AG04449 (cell line): Measurements from ENCODE around the gene OXCT2.
"Not testable (repeated sequence)": the region's sequence is repeated elsewhere in the genome, so short reads cannot be mapped to it uniquely, and the experiment has no call there.

Experiments
- CTCF ChIA-PET: fragments of 350-600 bp; formaldehyde crosslinking; extraction: SDS; loops from one replicate; lab custom pipeline; 2021; ENCODE audit warnings: antibody characterized with exemption; lab: Yijun Ruan, JAX
- POLR2A ChIA-PET: fragments of 400-600, 350-600 bp; formaldehyde crosslinking; extraction: SDS; loops from one replicate; lab custom pipeline; 2020; ENCODE audit warnings: antibody characterized with exemption, inconsistent platforms; lab: Yijun Ruan, JAX
- DNase-seq: peaks from one replicate; pipeline ENCODE4 v3.0.0-alpha.2; 2010; ENCODE audit warnings: low read depth, low spot score
- H3K4me3 ChIP-seq: 2 replicates; pipeline ENCODE4 v1.5.1; 2011; ENCODE audit warnings: low read depth, mild to moderate bottlenecking, control low read depth, low read length
- TF ChIP-seq, protein P1 (sequence below): IDR thresholded peaks from one replicate; pipeline ENCODE4 v1.5.1; 2011; ENCODE audit warnings: mild to moderate bottlenecking, moderate library complexity, low read length, control low read depth, inconsistent platforms; ENCODE audit not compliant: insufficient read depth; ENCODE audit errors: missing control alignments

OXCT2 gene

DNA sequence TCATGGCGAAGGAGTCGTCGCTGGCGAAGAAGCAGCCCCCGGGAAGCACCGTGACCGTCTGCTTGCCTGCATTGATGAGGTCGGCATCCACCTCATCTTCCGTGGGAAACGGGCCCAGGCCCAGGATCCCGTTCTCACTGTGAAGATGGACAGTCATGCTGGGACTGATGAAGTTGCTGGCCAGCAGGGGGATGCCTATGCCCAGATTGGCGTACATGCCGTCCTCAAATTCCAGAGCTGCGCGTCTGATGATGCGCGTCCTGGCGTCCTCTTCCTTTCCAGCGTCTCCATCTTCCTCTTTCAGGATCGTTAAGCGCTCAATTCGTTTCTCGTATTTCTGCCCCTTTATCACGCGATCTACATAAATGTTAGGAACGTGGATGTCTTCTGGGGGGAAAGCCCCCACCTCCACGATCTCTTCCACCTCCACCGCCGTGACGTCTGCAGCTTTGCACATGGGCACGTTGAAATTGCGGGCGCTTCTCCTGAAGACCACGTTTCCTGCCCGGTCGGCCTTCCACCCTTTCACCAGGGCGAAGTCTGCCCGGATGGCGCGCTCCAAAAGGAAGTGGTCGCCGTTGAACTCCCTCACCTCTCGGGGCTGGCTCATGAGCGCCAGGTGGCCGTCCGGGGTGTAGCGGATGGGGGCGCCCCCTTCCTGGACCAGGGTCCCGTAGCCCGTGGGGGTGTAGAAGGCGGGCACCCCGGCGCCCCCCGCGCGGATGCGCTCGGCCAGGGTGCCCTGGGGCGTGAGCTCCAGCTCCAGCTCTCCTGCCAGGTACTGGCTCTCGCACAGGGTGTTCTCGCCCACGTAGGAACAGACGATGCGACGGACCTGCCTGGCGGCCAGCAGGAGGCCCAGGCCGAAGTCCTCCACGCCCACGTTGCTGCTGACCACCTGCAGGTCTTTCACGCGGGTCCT lies 787 bp downstream of the OXCT2 start:
- DNase-seq, POLR2A ChIA-PET, CTCF ChIA-PET: not testable (repeated sequence)
- H3K4me3 ChIP-seq, result peak overlapping the region; percentile 48

DNA sequence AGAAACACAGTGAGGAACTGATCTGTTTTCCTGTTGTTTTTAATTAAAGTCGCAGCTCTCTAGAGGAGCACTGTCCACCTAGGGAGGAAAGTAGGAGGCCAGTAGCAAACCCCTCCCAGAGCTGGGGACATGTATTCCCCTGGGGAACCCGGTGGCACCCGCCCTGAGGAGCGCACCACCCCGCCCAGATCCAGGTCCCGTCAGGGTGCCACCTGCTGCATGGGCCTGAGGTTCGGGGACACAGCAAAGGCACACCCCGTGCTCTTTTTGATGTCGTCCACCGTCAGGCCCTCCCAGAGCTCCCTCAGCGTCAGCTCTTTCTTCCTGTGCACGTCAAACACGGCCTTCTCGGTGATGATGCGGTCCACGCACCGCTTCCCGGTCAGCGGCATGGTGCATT lies 1.6 kb downstream of the OXCT2 start:
- CTCF ChIA-PET, H3K4me3 ChIP-seq, DNase-seq, POLR2A ChIA-PET: not testable (repeated sequence)

DNA sequence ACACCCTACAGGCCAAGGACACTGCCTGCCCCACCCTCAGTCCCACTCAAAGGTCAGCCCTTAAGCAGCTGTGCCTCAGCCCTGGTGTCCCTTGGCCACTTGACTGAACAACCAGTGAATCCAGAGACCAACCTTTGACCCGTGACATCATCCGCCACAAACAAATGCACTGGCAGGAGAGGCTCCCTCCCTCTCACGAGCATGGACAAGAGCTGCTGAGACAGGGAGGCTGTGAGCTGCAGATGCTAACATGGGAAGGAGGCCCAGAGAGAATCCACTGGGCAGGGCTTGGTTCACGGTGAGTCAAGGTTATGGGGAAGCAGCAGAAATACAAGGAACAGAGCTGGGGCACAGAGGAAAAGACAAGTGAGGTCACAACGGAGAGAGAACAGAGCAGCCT lies 4.7 kb downstream of the OXCT2 start:
- DNase-seq, H3K4me3 ChIP-seq, POLR2A ChIA-PET, CTCF ChIA-PET: not testable (repeated sequence)

DNA sequence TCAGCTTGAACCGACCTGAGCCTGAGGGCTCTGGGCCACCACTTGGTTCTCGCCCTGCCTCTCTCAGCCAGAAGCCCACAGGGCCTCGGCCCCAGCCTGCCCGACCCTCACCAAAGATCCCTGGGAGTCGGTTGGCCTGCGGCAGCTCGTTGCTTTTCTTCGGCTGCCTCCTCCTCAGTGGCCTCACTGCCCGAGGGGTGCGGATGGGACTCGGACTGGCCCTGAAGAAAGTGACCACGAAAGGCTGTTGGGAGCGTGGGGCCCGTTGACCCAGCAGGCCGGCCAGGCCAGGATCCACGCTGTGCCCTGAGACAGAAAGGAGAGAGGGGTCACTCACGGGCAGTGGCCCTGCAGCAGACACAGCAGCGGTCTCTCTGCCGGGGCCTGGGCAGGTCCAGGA lies 6.6 kb downstream of the OXCT2 start:
- H3K4me3 ChIP-seq, POLR2A ChIA-PET, DNase-seq, CTCF ChIA-PET: not testable (repeated sequence)

DNA sequence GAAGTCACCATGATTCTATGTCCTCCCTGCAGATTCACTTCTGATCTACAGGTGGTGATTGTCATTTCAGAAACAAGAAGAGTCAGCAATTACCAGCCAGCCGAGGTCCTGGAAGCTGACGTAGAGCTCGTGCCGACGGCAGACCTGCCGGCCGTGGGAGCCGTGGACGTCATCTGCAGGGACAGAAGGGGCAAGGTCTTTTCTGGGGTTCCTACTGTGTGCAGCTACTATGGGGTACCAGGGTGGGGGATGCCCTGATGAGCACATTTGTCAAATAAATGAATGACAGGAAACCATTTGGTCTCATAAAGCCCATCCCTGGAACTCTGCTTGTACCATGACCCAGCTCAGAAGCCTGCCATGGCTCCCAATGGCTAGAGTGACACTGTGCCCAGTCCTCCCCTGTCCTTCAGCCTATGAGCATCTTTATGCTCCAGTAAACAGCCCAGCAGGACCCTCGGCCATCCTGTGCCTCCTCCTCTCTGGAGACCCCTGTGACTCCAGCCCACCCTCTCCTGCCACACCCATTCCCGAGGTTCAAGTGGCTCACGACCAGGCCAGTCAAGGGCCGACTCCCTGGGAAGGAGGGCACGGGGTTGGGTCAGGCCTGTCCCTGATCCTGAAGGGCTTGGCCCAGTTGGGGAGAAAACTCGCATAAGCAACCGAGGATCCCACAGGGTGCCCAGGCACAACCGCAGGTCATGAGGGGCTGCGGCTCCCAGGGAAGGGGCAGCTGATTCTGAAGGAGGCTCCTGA lies 7.4 kb downstream of the OXCT2 start:
- H3K4me3 ChIP-seq, CTCF ChIA-PET, POLR2A ChIA-PET, DNase-seq: not testable (repeated sequence)

DNA sequence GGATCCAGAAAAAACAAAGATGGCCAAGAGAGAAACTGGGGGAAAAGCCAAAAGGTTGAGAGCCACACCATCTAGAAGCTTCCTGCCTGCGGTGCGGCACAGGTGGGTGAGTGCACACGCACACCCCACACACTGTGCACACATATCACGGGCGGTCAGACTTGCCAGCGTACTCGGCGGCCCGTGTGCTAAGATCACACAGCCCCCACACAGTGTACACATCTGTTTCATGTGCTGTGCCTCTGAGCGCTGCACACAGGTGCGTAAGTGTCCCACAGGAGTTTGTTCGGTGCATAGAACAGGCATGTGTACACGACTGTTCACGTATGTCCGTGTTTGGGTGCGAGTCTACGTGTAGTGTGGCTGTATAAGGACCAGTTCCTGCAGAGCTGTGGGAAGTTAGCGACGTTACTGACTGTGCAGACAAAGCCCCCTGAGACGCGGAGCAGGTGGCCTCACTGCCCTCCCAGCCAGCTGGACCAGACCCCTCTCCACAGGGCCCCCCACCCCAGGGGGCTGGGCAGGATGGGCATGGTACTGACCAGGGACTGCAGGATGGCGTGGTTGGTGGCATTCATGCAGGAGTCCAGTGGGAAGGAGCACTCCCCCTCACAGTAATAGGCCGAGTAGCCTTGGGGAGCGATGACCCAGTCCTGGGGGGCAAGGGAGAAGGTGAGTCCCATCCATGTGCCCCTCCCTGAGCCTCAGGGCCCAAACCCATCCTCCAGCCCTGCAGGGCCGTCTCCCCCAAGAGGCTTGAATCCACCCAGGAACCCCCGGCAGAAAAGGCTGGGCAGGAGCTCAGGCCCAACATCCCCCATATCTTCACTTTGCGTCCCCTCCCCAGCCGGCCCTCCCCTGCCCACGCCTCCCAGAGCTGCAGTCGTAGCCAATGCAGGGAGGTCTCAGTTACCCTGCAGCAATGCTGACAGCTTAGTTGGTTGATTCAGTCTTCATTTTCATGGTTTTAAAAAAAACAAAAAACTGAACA lies 8.3 kb downstream of the OXCT2 start:
- POLR2A ChIA-PET, result no interaction called here
- no peak overlapping the region for H3K4me3 ChIP-seq
- no peak for DNase-seq
- CTCF ChIA-PET, result no interaction called here
- TF ChIP-seq, protein P1, sequence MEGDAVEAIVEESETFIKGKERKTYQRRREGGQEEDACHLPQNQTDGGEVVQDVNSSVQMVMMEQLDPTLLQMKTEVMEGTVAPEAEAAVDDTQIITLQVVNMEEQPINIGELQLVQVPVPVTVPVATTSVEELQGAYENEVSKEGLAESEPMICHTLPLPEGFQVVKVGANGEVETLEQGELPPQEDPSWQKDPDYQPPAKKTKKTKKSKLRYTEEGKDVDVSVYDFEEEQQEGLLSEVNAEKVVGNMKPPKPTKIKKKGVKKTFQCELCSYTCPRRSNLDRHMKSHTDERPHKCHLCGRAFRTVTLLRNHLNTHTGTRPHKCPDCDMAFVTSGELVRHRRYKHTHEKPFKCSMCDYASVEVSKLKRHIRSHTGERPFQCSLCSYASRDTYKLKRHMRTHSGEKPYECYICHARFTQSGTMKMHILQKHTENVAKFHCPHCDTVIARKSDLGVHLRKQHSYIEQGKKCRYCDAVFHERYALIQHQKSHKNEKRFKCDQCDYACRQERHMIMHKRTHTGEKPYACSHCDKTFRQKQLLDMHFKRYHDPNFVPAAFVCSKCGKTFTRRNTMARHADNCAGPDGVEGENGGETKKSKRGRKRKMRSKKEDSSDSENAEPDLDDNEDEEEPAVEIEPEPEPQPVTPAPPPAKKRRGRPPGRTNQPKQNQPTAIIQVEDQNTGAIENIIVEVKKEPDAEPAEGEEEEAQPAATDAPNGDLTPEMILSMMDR, result no peak

DNA sequence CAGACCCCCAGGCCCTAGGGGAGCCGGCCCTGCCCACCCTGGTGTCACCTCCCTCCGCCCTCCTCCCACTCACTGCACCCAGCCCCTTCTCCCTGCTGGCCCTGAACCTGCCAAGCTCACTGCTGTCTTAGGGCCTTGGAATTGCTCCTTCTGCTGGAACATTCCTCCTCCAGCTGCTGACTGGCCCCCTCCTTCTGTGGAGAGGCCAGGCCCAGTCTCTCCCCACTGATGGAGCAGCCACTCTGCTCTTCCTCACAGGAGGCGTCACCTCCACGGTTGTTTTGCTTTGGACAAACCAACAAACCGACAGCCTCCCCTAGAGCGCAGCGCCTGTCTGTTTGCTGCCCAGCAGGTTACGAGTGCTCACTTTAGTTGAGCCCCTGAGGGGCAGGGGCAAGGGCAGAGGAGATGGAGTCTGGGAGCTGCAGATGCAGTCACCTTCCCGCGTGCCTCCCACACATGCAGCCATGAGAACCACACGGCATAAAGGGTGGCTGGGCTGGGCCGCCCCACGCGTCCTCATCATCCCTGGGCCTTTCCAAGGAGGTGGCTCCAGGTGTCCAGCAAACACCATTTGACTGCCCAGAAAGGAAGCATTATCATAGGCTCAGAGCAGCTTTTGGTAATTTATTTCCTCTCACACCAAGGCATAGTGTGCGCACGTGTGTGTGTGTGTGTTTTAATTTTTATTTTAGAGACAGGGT lies 9.4 kb downstream of the OXCT2 start:
- ChIA-PET POLR2A (no interaction called here), CTCF (no interaction called here)
- TF ChIP-seq, protein P1, result no peak
- H3K4me3 ChIP-seq, result no peak overlapping the region
- no peak for DNase-seq

DNA sequence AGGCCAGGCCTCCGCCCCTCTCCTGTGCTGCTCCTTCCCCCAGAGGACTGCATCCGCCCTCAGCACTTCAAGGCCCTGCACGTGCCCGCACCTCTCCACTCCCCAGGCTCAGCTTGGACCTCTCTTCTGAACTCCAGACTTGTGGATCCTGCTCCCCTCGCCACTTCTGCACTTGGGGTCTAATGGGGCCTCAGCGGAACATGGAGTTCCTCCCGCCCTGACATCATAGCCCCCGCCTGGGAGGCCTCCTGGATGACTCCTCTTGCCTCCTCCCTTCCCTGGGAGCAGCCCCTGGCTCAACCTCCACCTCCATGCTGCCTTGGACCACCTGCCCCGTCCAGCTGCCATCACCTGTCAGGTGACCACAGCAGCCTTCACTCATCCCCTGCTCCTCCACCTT lies 10.1 kb downstream of the OXCT2 start:
- CTCF ChIA-PET, result no interaction called here
- TF ChIP-seq, protein P1, result no peak
- no peak for DNase-seq
- POLR2A ChIA-PET, result no interaction called here
- no peak overlapping the region for H3K4me3 ChIP-seq
